Heart left ventricle (tissue), 13 donors: ENCODE measurements around the gene TUT1.

ENCODE experiments used
- CTCF ChIP-seq, 12 donors: fragments of 200-600 bp; sonication (generic) in 4 of 12; IDR thresholded peaks; one replicate each; pipeline versions ENCODE4 v1.5.0 to v1.8.0; 2018 to 2022; ENCODE audit warnings: antibody characterized with exemption in 12 of 12, mild to moderate bottlenecking in 5 of 12
- POLR2A ChIP-seq, 2 donors: fragments of 450-650 bp; IDR thresholded peaks; one replicate each; pipeline ENCODE4 v1.6.1; 2017; ENCODE audit warnings: antibody characterized with exemption in 2 of 2, mild to moderate bottlenecking in 2 of 2, moderate library complexity in 2 of 2
- donor health status: ischemic (EF 13 %, LVEDD 7.1; RV severe dilation, severe dysfunction).
- donor health status: DM: no; HTN: yes; CAD: no.
- donor health status: DM: no; HTN: no; CAD: no.
- donor health status: ischemic (EF 25% LVEDD 6.9; RV normal size, moderate dysfunction).
- donor health status: ischemic (EF 25% LVEDD 5.7; RV mildly dilated, moderate dysfunction).
- donor health status: ischemic (EF 35%, LVEDD 5.7; RV mildly dilated, moderate dysfunction).
- donor health status: nonischemic (EF 11% LVEDD 7.7; RV severe dilation, severe dysfunction).
- donor health status: DM: yes; HTN: yes; CAD: no.
- donor health status: PGD.
- donor health status: ischemic (EF 29% LVEDD 5.4; RV normal size, mild dysfunction).
- donor health status: nonischemic (EF 23%, LVEDD 6.1; RV moderate dilation, normal function).

DNA sequence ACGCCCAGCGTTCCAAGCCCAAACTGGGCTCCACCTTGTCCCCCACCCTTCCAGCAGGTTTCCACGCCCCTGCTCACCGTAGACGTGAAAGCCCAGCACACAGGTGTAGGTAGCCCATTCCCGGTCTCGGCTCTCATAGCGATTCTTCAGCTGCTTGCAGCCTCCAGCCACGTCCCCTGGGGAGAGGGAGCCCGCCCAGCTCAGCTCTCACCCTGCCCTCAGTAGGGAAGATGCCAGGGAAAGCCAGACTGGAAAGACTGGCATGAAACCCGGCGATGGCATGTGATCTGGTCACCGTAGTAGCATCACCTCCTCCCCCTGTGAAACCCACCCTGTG is 11.7 kb upstream of the TUT1 start:
- no peak for TF ChIP-seq CTCF (IDR thresholded peaks at IDR 0.05)
- no peak for TF ChIP-seq POLR2A (IDR thresholded peaks at IDR 0.05)
